ENCODE measurements around the gene PMF1. TPM values are rescaled to one million over a fixed set of nuclear protein-coding genes. Genes with fewer than 3 reads are reported as not detected.

PMF1 gene
- total RNA-seq, 1 donor from 2014 or later: 81.8 TPM

GRCh38 chr1:156249593-156249992 lies 36.8 kb downstream of the PMF1 start:
- H3K36me3 ChIP-seq (ENCODE audit: control insufficient read depth, insufficient read depth, low read length): peaks cover 7% of the 10 kb centered on the region
- peaks cover 4% of the 10 kb centered on the region for H3K27me3 ChIP-seq (ENCODE audit: control insufficient read depth, insufficient read depth, low read length)
- TF ChIP-seq CTCF (IDR thresholded peaks at IDR 0.05; ENCODE audit: insufficient read depth, low read length, poor library complexity, severe bottlenecking): no peak
- no peak for DNase-seq (ENCODE audit: low read depth)
- no peak overlapping the region for H3K4me3 ChIP-seq (ENCODE audit: low read depth, low read length)

- Histone ChIP-seq H3K27me3 (ENCODE audit: control insufficient read depth, insufficient read depth, low read length) (no peaks in the 10 kb centered on the region), H3K4me3 (ENCODE audit: low read depth, low read length) (no peak overlapping the region), H3K36me3 (ENCODE audit: control insufficient read depth, insufficient read depth, low read length) (peaks cover 7% of the 10 kb centered on the region)
- DNase-seq (ENCODE audit: low read depth): no peak
- no peak for TF ChIP-seq CTCF (IDR thresholded peaks at IDR 0.05; ENCODE audit: insufficient read depth, low read length, poor library complexity, severe bottlenecking)
These were observed 38.7 kb downstream of the PMF1 start for GRCh38 chr1:156251527-156251926.

- no peak for TF ChIP-seq CTCF (IDR thresholded peaks at IDR 0.05; ENCODE audit: insufficient read depth, low read length, poor library complexity, severe bottlenecking)
- Histone ChIP-seq H3K27me3 (ENCODE audit: control insufficient read depth, insufficient read depth, low read length) (no peaks in the 10 kb centered on the region), H3K36me3 (ENCODE audit: control insufficient read depth, insufficient read depth, low read length) (peaks cover 7% of the 10 kb centered on the region), H3K4me3 (ENCODE audit: low read depth, low read length) (no peak overlapping the region)
- DNase-seq (ENCODE audit: low read depth): no peak
These were observed 40.8 kb downstream of the PMF1 start for GRCh38 chr1:156253634-156254033.

- Histone ChIP-seq H3K36me3 (ENCODE audit: control insufficient read depth, insufficient read depth, low read length) (peaks cover 5% of the 10 kb centered on the region), H3K27me3 (ENCODE audit: control insufficient read depth, insufficient read depth, low read length) (no peaks in the 10 kb centered on the region), H3K4me3 (ENCODE audit: low read depth, low read length) (no peak overlapping the region)
- DNase-seq (ENCODE audit: low read depth): no peak
- TF ChIP-seq CTCF (IDR thresholded peaks at IDR 0.05; ENCODE audit: insufficient read depth, low read length, poor library complexity, severe bottlenecking): no peak
These were observed 44.9 kb downstream of the PMF1 start for GRCh38 chr1:156257711-156258110.

GRCh38 chr1:156258859-156259258 lies 46.1 kb downstream of the PMF1 start:
- TF ChIP-seq CTCF (IDR thresholded peaks at IDR 0.05; ENCODE audit: insufficient read depth, low read length, poor library complexity, severe bottlenecking): no peak
- Histone ChIP-seq H3K36me3 (ENCODE audit: control insufficient read depth, insufficient read depth, low read length) (peaks cover 5% of the 10 kb centered on the region), H3K27me3 (ENCODE audit: control insufficient read depth, insufficient read depth, low read length) (no peaks in the 10 kb centered on the region), H3K4me3 (ENCODE audit: low read depth, low read length) (no peak overlapping the region)
- no peak for DNase-seq (ENCODE audit: low read depth)

- DNase-seq (ENCODE audit: low read depth): no peak
- peak; percentile 31 for TF ChIP-seq CTCF (IDR thresholded peaks at IDR 0.05; ENCODE audit: insufficient read depth, low read length, poor library complexity, severe bottlenecking)
These were observed 47.0 kb downstream of the PMF1 start for GRCh38 chr1:156259805-156260204.

More at GRCh38 chr1:156259805-156260204, 47.0 kb downstream of the PMF1 start:
- Histone ChIP-seq H3K27me3 (ENCODE audit: control insufficient read depth, insufficient read depth, low read length) (no peaks in the 10 kb centered on the region), H3K4me3 (ENCODE audit: low read depth, low read length) (no peak overlapping the region), H3K36me3 (ENCODE audit: control insufficient read depth, insufficient read depth, low read length) (peaks cover 4% of the 10 kb centered on the region)
